ENCODE measurements around the gene IFI27.

DNA sequence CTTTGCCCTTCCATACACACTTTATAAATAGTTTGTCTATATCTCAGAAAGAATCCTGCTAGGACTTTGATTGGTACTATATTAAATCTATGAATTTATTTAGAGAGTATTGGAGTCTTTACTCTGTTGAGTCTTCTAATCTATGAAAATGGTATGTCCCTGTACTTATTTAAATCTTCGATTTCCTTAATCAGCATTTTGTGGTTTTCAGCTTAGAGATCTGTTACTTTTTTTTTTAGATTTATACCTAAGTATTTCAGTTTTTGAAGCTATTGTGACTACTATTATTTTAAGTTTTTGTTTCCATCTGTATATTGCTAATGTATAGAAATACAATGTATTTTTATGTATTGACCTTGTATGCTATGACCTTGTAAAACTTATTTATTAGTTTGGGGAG is 32.3 kb downstream of the IFI27 start:
- no peak for TF ChIP-seq EZH2 (IDR thresholded peaks at IDR 0.05)
- no peak for TF ChIP-seq FOXP2 (optimal IDR thresholded peaks at IDR 0.05; ENCODE audit: control extremely low read depth, extremely low read length, insufficient read depth)
- no peak for TF ChIP-seq POLR2AphosphoS5 (IDR thresholded peaks at IDR 0.05; ENCODE audit: borderline replicate concordance, low read depth, low read length)

All from SK-N-MC (cell line).